ENCODE results near the gene NEAT1.
"Not testable (repeated sequence)": the region's sequence is repeated elsewhere in the genome, so short reads cannot be mapped to it uniquely, and the experiment has no call there.

The NEAT1 gene

DNA sequence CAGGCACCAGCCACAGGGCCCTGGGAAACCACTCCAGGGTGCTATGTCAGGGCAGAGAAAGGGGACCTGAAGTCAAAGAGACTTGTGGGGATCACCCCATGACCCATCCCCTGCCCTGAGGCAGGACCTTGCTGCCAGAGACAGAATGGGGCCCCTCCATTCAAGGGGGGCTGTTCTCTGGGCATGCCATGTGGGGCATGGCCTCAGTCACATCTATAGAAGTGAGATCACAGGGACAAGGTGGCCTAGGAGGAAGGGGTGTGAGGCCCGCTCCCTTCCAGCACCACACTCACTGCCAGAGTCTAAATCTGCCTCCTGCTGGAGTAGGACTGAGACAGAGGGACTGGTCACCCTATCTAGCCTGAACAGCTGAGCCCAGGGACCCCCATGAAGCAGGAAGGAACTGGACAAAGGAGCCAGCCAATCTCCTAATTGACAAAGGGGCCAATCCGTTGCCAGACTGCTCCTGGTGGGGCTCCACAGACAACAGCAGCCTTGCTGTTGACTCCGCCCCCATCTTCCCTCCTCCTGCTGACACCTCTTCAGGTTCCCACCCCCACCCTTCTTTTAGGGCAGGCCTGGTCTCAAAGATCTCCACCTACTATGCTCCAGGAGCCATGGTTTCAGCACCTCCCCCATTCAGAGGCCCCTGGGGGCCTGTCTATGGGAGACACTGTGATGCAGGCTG lies 26.0 kb downstream of the NEAT1 start:
- peaks cover 2 to 41% (median 30%) of the 10 kb centered on the region in 5 donors for H3K4me1 ChIP-seq (ENCODE audit: control insufficient read depth in 5 of 5, insufficient read depth in 5 of 5, low read length in 5 of 5)
- H3K4me3 ChIP-seq (ENCODE audit: low read depth in 1 of 5, low read length in 5 of 5) = no peak overlapping the region
- peak overlapping the region; percentile 65 for H3K27ac ChIP-seq (ENCODE audit: low read depth, low read length)
- H3K9me3 ChIP-seq (ENCODE audit: control insufficient read depth in 5 of 5, low read length in 5 of 5) = no peaks in the 10 kb centered on the region
- H3K9ac ChIP-seq (ENCODE audit: low read length in 5 of 5) = no peak overlapping the region
- no peaks in the 10 kb centered on the region for H3K27me3 ChIP-seq (ENCODE audit: control insufficient read depth in 5 of 5, insufficient read depth in 4 of 5, low read length in 5 of 5)
- H3K36me3 ChIP-seq (ENCODE audit: control insufficient read depth in 5 of 5, insufficient read depth in 5 of 5, low read length in 5 of 5) = peaks cover 0 to 35% (median 31%) of the 10 kb centered on the region in 5 donors

DNA sequence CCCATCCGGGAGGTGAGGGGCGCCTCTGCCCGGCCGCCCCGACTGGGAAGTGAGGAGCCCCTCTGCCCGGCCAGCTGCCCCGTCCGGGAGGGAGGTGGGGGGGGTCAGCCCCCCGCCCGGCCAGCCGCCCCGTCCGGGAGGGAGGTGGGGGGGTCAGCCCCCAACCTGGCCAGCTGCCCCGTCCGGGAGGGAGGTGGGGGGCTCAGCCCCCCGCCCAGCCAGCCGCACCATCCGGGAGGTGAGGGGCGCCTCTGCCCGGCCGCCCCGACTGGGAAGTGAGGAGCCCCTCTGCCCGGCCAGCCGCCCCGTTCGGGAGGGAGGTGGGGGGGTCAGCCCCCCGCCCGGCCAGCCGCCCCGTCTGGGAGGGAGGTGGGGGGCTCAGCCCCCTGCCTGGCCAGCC lies 28.7 kb downstream of the NEAT1 start:
- not testable (repeated sequence) for H3K36me3 ChIP-seq (ENCODE audit: control insufficient read depth in 5 of 5, insufficient read depth in 5 of 5, low read length in 5 of 5); H3K27ac ChIP-seq (ENCODE audit: low read depth, low read length)

DNA sequence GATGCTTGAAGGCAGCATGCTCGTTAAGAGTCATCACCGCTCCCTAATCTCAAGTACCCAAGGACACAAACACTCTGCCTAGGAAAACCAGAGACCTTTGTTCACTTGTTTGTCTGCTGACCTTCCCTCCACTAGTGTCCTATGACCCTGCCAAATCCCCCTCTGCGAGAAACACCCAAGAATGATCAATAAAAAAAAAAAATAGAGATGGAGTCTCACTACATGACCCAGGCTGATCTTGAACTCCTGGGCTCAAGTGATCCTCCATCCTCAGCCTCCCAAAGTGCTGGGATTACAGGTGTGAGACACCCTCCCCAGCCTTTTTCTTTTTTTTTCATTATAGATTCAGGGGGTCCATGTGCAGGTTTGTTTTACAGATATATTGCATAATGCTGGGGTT lies 29.7 kb downstream of the NEAT1 start:
- not testable (repeated sequence) for H3K9ac ChIP-seq (ENCODE audit: low read length in 5 of 5); H3K36me3 ChIP-seq (ENCODE audit: control insufficient read depth in 5 of 5, insufficient read depth in 5 of 5, low read length in 5 of 5); H3K9me3 ChIP-seq (ENCODE audit: control insufficient read depth in 5 of 5, low read length in 5 of 5); H3K27me3 ChIP-seq (ENCODE audit: control insufficient read depth in 5 of 5, insufficient read depth in 4 of 5, low read length in 5 of 5); H3K4me3 ChIP-seq (ENCODE audit: low read depth in 1 of 5, low read length in 5 of 5)
- Histone ChIP-seq H3K4me1 (ENCODE audit: control insufficient read depth in 5 of 5, insufficient read depth in 5 of 5, low read length in 5 of 5) (peaks cover 2 to 38% (median 25%) of the 10 kb centered on the region in 5 donors), H3K27ac (ENCODE audit: low read depth, low read length) (peak overlapping the region; percentile 97)

More for the DNA sequence above, 28.7 kb downstream of the NEAT1 start:
- H3K4me3 ChIP-seq (ENCODE audit: low read depth in 1 of 5, low read length in 5 of 5); H3K9ac ChIP-seq (ENCODE audit: low read length in 5 of 5); H3K9me3 ChIP-seq (ENCODE audit: control insufficient read depth in 5 of 5, low read length in 5 of 5); H3K27me3 ChIP-seq (ENCODE audit: control insufficient read depth in 5 of 5, insufficient read depth in 4 of 5, low read length in 5 of 5): not testable (repeated sequence)
- H3K4me1 ChIP-seq (ENCODE audit: control insufficient read depth in 5 of 5, insufficient read depth in 5 of 5, low read length in 5 of 5) = peaks cover 3 to 36% (median 25%) of the 10 kb centered on the region in 5 donors

DNA sequence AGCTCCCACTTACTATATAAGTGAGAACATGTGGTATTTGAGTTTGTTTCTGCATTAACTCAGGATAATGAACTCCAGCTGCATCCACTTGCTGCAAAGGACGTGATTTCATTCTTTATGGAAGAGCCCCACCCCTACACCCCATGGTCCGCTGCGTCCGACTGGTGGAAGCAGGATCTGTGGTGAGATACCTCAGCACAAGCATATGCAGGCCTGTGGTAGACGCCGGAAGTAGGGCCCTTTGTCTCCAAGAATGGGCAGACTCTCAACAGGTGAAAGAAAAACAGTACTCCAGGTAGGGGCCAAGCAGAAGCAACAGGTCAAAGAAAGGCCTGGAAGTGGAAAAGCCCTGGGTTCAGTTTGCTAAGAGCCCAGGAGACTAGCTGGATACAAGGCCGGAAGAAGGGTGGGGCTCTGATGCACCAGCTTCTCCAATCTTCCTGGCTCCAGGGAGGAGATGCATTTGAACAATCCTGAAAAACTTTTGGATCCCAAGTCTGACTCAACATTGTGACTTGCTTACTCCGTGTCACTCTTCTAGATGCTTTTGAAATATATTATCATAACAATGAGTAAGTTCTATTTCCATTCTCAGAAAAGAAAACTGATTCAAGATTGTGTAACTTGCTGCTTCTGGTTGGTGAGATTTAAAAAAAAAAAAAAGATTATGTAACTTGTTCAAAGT lies 30.4 kb downstream of the NEAT1 start:
- Histone ChIP-seq H3K27ac (ENCODE audit: low read depth, low read length) (peak overlapping the region; percentile 97), H3K9me3 (ENCODE audit: control insufficient read depth in 5 of 5, low read length in 5 of 5) (no peaks in the 10 kb centered on the region)

DNA sequence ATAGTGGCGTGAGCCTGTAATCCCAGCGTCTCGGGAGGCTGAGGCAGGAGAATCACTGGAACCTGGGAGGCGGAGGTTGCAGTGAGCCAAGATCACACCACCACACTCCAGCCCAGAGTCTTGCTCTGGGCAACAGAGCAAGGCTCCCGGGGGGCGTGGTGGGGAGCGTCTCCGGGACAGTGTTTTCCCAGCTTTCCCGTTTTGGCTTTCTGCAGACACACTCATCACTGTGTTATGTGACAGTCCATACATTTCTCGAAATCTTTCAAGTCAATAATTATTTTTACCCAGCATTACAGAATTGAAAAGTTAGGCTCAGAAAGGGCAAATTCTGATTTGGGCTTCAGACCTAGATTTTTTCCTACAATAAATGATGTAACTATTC lies 31.7 kb downstream of the NEAT1 start:
- Histone ChIP-seq H3K36me3 (ENCODE audit: control insufficient read depth in 5 of 5, insufficient read depth in 5 of 5, low read length in 5 of 5) (no peaks in the 10 kb centered on the region), H3K27ac (ENCODE audit: low read depth, low read length) (peak overlapping the region; percentile 97), H3K4me1 (ENCODE audit: control insufficient read depth in 5 of 5, insufficient read depth in 5 of 5, low read length in 5 of 5) (peaks cover 2 to 38% (median 25%) of the 10 kb centered on the region in 5 donors), H3K9me3 (ENCODE audit: control insufficient read depth in 5 of 5, low read length in 5 of 5) (no peaks in the 10 kb centered on the region), H3K9ac (ENCODE audit: low read length in 5 of 5) (peak overlapping the region in 4 of 5 donors; percentile 69 to 84 (median 76)), H3K27me3 (ENCODE audit: control insufficient read depth in 5 of 5, insufficient read depth in 4 of 5, low read length in 5 of 5) (no peaks in the 10 kb centered on the region), H3K4me3 (ENCODE audit: low read depth in 1 of 5, low read length in 5 of 5) (peak overlapping the region; percentile 71 to 78 (median 75))

More for the DNA sequence above, 30.4 kb downstream of the NEAT1 start:
- Histone ChIP-seq H3K36me3 (ENCODE audit: control insufficient read depth in 5 of 5, insufficient read depth in 5 of 5, low read length in 5 of 5) (no peaks in the 10 kb centered on the region), H3K4me1 (ENCODE audit: control insufficient read depth in 5 of 5, insufficient read depth in 5 of 5, low read length in 5 of 5) (peaks cover 2 to 38% (median 25%) of the 10 kb centered on the region in 5 donors), H3K4me3 (ENCODE audit: low read depth in 1 of 5, low read length in 5 of 5) (no peak overlapping the region), H3K27me3 (ENCODE audit: control insufficient read depth in 5 of 5, insufficient read depth in 4 of 5, low read length in 5 of 5) (no peaks in the 10 kb centered on the region), H3K9ac (ENCODE audit: low read length in 5 of 5) (no peak overlapping the region)

DNA sequence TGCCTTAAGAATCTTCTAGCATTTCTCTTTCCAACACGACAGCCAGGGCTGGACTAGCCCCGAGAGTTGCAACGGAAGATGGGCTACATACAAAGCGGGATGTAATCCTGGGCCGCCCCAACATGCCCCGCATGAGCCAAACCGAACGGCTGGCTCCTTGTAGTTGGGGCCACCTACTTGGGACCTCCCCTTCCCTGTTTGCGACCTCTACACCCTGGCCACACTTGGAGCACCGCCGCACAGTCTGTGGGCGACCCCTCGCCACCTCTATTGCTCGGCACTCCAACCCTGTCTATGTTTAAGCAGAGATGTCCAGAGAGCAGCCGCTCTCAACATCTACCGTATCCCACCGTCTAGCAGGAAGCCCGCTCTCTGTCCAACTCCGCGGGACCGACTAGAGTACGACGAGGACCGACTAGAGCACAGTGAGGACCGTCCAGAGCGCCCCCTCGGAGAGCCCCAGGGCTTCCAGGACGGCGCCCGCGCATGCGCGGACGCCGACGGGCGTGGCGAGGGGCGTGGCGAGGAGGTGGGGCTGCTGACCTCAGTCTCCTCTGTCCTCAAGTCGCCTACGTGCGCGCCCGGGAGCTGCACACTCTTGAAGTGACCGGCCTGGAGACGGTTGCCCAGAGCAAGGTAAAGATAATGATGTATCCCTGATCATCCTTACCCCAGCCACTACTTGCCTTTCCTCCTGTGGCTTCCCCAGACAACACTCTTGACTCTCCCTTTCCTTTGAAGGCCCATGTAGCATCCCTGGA lies 32.3 kb downstream of the NEAT1 start:
- peak overlapping the region; percentile 97 for H3K27ac ChIP-seq (ENCODE audit: low read depth, low read length)
- H3K9ac ChIP-seq (ENCODE audit: low read length in 5 of 5) = peak overlapping the region; percentile 59 to 84 (median 75)
- H3K9me3 ChIP-seq (ENCODE audit: control insufficient read depth in 5 of 5, low read length in 5 of 5) = no peaks in the 10 kb centered on the region
- peaks cover 2 to 38% (median 25%) of the 10 kb centered on the region in 5 donors for H3K4me1 ChIP-seq (ENCODE audit: control insufficient read depth in 5 of 5, insufficient read depth in 5 of 5, low read length in 5 of 5)
- peak overlapping the region; percentile 71 to 78 (median 75) for H3K4me3 ChIP-seq (ENCODE audit: low read depth in 1 of 5, low read length in 5 of 5)
- no peaks in the 10 kb centered on the region for H3K36me3 ChIP-seq (ENCODE audit: control insufficient read depth in 5 of 5, insufficient read depth in 5 of 5, low read length in 5 of 5)
- no peaks in the 10 kb centered on the region for H3K27me3 ChIP-seq (ENCODE audit: control insufficient read depth in 5 of 5, insufficient read depth in 4 of 5, low read length in 5 of 5)

DNA sequence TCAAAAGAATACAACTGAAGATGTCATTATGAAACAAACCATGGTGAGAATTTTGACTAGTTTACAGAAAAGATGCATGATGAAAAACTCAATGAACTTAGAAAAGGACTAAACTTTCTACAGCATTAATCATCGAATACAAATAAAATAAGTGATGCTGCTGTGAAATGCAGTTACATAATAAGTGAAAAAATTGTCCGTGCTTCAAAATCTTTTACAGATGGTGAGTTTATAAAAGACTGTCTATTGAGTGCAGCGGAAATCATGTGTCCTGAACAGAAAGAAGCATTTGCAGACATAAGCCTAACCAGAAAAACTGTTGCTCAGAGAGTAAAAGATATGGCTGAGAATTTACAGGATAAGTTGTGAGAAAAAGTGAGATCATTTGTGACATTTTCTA lies 33.8 kb downstream of the NEAT1 start:
- Histone ChIP-seq H3K4me1 (ENCODE audit: control insufficient read depth in 5 of 5, insufficient read depth in 5 of 5, low read length in 5 of 5) (peaks cover 2 to 41% (median 25%) of the 10 kb centered on the region in 5 donors), H3K27me3 (ENCODE audit: control insufficient read depth in 5 of 5, insufficient read depth in 4 of 5, low read length in 5 of 5) (no peaks in the 10 kb centered on the region), H3K9ac (ENCODE audit: low read length in 5 of 5) (no peak overlapping the region), H3K4me3 (ENCODE audit: low read depth in 1 of 5, low read length in 5 of 5) (no peak overlapping the region), H3K36me3 (ENCODE audit: control insufficient read depth in 5 of 5, insufficient read depth in 5 of 5, low read length in 5 of 5) (no peaks in the 10 kb centered on the region), H3K9me3 (ENCODE audit: control insufficient read depth in 5 of 5, low read length in 5 of 5) (no peaks in the 10 kb centered on the region), H3K27ac (ENCODE audit: low read depth, low read length) (peak overlapping the region; percentile 4)

DNA sequence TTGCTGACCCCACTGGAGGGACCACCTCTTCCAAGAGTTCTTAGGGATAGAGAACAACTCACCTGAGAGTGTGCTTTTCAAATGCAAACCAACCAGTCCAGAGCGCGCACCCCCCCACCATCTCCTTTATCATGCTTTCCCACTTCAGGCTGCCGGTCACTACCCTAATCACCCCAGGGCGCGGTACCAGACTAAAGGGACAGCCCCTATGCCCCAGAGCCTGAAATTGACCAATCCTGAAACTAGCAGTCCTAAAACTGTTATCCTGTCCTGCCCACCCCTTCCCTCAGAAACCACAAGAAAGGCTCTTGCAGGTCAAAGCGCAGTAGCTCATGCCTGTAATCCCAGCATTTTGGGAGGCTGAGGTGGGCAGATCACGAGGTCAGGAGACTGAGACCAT lies 37.0 kb downstream of the NEAT1 start:
- Histone ChIP-seq H3K27ac (ENCODE audit: low read depth, low read length) (no peak overlapping the region), H3K27me3 (ENCODE audit: control insufficient read depth in 5 of 5, insufficient read depth in 4 of 5, low read length in 5 of 5) (no peaks in the 10 kb centered on the region), H3K9me3 (ENCODE audit: control insufficient read depth in 5 of 5, low read length in 5 of 5) (no peaks in the 10 kb centered on the region), H3K36me3 (ENCODE audit: control insufficient read depth in 5 of 5, insufficient read depth in 5 of 5, low read length in 5 of 5) (no peaks in the 10 kb centered on the region), H3K4me1 (ENCODE audit: control insufficient read depth in 5 of 5, insufficient read depth in 5 of 5, low read length in 5 of 5) (peaks cover 0 to 25% (median 12%) of the 10 kb centered on the region in 5 donors), H3K9ac (ENCODE audit: low read length in 5 of 5) (no peak overlapping the region), H3K4me3 (ENCODE audit: low read depth in 1 of 5, low read length in 5 of 5) (no peak overlapping the region)

DNA sequence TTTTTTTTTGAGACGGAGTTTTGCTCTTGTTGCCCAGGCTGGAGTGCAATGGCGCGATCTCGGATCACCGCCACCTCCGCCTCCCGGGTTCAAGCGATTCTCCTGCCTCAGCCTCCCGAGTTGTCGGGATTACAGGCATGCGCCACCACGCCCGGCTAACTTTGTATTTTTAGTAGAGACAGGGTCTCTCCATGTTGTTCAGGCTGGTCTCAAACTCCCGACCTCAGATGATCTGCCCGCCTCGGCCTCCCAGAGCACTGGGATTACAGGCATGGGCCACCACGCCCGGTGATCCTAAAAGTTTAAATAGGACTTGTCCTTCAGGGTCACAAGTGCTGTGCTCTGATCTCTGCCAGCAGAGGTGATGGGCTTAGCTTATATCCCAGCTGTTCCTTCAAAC lies 42.9 kb downstream of the NEAT1 start:
- not testable (repeated sequence) for H3K9ac ChIP-seq (ENCODE audit: low read length in 5 of 5); H3K9me3 ChIP-seq (ENCODE audit: control insufficient read depth in 5 of 5, low read length in 5 of 5); H3K36me3 ChIP-seq (ENCODE audit: control insufficient read depth in 5 of 5, insufficient read depth in 5 of 5, low read length in 5 of 5); H3K27ac ChIP-seq (ENCODE audit: low read depth, low read length); H3K4me3 ChIP-seq (ENCODE audit: low read depth in 1 of 5, low read length in 5 of 5); H3K27me3 ChIP-seq (ENCODE audit: control insufficient read depth in 5 of 5, insufficient read depth in 4 of 5, low read length in 5 of 5); H3K4me1 ChIP-seq (ENCODE audit: control insufficient read depth in 5 of 5, insufficient read depth in 5 of 5, low read length in 5 of 5)

DNA sequence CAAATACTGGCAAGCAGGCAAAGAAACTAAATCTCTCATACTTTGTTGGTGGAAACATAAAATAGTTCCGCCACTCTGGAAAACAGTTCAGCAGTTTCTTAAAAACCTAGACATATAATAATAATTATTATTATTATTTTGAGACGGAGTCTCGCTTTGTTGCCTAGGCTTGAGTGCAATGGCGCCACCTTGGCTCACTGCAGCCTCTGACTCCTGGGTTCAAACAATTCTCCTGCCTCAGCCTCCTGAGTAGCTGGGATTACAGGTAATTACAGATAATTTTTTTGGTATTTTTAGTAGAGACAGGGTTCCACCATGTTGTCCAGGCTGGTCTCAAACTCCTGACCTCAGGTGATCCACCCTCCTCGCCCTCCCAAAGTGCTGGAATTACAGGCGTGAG lies 44.7 kb downstream of the NEAT1 start:
- H3K36me3 ChIP-seq (ENCODE audit: control insufficient read depth in 5 of 5, insufficient read depth in 5 of 5, low read length in 5 of 5); H3K9me3 ChIP-seq (ENCODE audit: control insufficient read depth in 5 of 5, low read length in 5 of 5); H3K27me3 ChIP-seq (ENCODE audit: control insufficient read depth in 5 of 5, insufficient read depth in 4 of 5, low read length in 5 of 5); H3K27ac ChIP-seq (ENCODE audit: low read depth, low read length); H3K4me3 ChIP-seq (ENCODE audit: low read depth in 1 of 5, low read length in 5 of 5); H3K9ac ChIP-seq (ENCODE audit: low read length in 5 of 5): not testable (repeated sequence)
- H3K4me1 ChIP-seq (ENCODE audit: control insufficient read depth in 5 of 5, insufficient read depth in 5 of 5, low read length in 5 of 5) = peaks cover 5 to 25% (median 19%) of the 10 kb centered on the region in 5 donors
